ENCODE measurements around the gene TOMM22.

Gene TOMM22

DNA sequence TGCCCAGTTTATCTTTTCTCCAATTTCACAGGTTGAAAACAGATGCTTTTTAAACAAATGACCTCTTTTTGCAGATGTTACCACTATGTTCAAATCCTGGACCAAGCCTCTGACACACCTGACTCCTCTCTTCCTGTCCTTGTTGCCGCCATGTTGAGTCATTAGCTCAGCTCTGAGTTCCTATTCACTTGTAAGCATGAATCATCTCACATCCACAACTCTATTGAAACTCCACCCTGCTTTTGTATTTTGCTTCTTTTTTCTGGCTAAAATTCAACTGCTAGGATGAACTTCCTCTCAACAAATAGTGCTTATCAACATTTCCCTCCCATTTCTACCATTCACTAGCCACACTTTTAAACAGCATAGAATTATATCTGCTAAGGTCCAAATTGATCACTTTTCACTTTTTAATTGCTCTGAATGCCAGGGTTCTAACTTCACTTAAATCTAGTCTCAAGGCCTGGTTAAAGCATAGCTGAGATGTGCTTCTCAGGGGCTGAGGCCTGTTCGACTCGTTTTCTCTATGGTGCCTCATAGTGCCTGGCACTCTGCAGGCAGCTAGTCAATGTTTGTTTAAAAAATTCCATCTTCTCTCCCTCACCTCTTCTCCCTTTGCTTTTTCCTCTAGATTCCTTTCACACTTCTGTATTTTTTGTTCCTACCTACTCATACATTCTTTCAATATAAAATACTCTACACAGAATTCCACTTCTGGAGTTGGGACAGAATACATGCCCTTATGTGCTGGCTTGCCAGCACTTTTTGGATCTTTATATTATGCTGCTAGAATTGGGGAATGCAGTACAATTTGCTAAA is 15.1 kb downstream of the TOMM22 start:
- H3K4me3 ChIP-seq (ENCODE audit: low read depth, low read length): no peak overlapping the region
- TF ChIP-seq, protein P1, sequence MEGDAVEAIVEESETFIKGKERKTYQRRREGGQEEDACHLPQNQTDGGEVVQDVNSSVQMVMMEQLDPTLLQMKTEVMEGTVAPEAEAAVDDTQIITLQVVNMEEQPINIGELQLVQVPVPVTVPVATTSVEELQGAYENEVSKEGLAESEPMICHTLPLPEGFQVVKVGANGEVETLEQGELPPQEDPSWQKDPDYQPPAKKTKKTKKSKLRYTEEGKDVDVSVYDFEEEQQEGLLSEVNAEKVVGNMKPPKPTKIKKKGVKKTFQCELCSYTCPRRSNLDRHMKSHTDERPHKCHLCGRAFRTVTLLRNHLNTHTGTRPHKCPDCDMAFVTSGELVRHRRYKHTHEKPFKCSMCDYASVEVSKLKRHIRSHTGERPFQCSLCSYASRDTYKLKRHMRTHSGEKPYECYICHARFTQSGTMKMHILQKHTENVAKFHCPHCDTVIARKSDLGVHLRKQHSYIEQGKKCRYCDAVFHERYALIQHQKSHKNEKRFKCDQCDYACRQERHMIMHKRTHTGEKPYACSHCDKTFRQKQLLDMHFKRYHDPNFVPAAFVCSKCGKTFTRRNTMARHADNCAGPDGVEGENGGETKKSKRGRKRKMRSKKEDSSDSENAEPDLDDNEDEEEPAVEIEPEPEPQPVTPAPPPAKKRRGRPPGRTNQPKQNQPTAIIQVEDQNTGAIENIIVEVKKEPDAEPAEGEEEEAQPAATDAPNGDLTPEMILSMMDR (IDR thresholded peaks at IDR 0.05; ENCODE audit: control insufficient read depth, extremely low read depth, insufficient read depth): no peak

DNA sequence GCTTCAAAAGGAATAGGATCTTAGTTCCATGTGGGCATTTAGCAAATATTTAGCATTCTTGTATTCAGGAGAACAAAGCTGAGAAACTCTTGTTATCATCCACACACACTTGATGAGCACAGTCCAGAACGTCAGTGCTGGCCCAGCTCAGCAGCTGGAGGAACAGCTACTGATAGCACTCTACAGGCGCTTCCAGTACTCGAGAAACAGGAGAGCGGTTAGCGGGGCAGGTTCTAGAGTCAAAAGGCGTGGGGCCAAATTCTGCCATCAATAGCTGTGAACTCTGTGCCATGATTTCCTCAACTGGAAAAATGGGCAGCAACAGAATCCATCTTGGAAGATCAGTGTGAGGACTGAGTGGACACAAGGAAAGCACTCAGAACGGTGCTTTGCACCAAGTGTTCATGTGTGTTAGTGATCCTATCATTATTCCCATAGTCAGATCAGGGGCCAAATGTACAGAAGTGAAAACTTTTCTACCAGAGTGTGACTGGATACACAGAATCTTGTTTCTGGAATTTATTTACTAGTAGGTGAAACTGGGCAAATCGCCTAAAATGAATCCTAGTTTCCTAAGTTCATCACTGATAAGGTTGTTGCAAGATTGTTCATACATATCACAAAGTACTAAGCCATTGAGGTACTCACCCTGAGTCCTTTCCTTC is 15.8 kb downstream of the TOMM22 start:
- DNase-seq (ENCODE audit: low read depth): no peak
- TF ChIP-seq, protein P1 (IDR thresholded peaks at IDR 0.05; ENCODE audit: control insufficient read depth, extremely low read depth, insufficient read depth): no peak
- no peak overlapping the region for H3K4me3 ChIP-seq (ENCODE audit: low read depth, low read length)

More for the DNA sequence above, 15.1 kb downstream of the TOMM22 start:
- DNase-seq (ENCODE audit: low read depth): no peak

DNA sequence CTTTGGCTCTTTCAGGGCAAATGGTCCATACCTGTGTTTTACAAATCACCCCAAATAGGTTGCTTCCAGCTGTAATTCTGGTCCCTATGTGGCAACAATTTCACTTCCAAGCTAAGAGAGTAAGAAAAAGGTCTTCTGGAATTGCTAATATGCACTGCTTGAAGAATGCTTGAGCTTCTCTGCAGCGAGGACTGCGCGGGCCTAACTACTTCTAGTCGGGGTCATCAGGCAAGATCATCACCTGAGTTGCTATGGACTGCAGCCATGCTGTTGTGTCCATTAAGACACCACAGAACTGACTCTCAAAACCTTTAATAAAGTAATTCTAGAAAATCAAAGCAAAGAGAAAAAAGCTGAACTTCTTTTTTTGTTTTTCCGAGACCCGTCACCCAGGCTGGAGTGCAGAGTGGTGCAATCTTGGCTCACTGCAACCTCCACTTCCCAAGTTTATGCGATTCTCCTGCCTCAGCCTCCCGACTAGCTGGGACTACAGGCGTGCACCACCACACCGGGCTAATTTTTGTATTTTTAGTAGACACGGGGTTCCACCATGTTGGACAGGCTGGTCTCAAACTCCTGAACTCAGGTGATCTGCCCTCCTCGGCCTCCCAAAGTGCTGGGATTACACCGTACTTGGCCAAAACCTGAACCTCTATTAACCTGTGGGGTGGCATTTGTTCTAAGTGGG is 16.8 kb downstream of the TOMM22 start:
- no peak for DNase-seq (ENCODE audit: low read depth)
- TF ChIP-seq, protein P1 (IDR thresholded peaks at IDR 0.05; ENCODE audit: control insufficient read depth, extremely low read depth, insufficient read depth): no peak
- no peak overlapping the region for H3K4me3 ChIP-seq (ENCODE audit: low read depth, low read length)

DNA sequence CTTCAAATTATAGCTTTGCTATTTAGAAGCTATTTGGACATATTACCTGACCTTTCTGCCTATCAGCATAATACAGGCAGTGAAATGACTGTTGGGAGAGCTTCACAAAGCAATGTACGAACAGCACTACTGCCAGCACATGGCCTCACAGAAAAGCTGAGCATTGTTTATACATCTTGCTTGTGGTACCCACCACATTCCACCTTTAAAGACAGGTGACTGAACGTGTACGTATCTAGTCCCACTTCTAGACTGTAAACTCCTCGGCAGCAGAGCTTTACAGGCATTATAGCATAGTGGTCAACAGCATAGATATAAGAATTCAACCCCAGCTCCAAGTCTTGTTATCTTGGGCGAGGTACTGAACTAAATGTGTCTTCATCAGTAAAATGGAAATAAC is 17.4 kb downstream of the TOMM22 start:
- TF ChIP-seq, protein P1 (IDR thresholded peaks at IDR 0.05; ENCODE audit: control insufficient read depth, extremely low read depth, insufficient read depth): no peak
- DNase-seq (ENCODE audit: low read depth): no peak
- H3K4me3 ChIP-seq (ENCODE audit: low read depth, low read length): peak overlapping the region; percentile 77

DNA sequence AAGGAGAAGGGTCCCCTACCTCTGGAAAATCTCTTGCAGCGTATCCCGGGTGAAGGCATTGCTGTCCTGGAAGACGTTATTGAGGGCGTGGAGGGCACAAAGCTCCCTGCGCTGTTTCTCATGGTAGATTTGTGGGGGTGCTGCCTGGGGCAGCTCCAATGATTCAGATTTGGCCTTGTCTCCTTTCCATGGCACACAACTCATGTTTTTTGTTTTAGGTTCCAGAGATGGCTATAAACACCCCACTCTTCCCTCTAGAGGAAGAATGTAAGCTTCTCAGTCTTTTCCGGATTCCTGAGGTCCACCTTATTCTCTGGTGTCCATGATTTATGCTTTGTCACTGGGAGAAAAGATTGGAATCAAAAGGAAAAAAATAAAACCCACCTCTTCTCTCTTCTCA is 18.0 kb downstream of the TOMM22 start:
- peak overlapping the region; percentile 77 for H3K4me3 ChIP-seq (ENCODE audit: low read depth, low read length)
- no peak for DNase-seq (ENCODE audit: low read depth)
- TF ChIP-seq, protein P1 (IDR thresholded peaks at IDR 0.05; ENCODE audit: control insufficient read depth, extremely low read depth, insufficient read depth): no peak

DNA sequence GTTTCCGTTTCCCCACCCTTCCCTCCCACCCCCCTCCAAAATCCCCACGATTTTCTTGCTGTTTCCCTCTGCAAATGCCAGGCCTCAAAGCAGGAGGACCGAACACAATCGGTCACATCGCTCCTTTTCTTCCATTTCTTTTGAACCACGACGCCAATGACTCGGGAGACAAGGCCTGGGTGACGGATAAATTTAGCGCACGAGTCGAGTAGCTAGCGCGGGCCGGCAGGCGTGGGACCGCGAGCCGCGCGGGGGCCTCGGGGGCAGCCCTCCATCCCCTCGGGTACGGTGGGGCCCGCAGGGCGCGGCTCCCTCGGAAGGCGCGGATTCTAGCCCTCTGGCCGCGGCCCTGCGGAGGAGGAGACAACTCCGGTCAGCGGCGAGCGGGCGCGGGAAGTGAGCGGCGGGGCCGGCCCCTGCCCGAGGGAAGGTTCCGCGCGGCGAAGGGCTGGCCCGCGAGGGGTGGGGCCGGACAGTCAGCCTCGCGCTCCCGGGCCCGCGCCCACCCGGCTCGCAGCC is 18.6 kb downstream of the TOMM22 start:
- peak overlapping the region; percentile 77 for H3K4me3 ChIP-seq (ENCODE audit: low read depth, low read length)
- TF ChIP-seq, protein P1 (IDR thresholded peaks at IDR 0.05; ENCODE audit: control insufficient read depth, extremely low read depth, insufficient read depth): no peak
- DNase-seq (ENCODE audit: low read depth): no peak
